Left ventricle myocardium superior (tissue), 1 donor: ENCODE data around the gene NFE2L2. TPM values are rescaled to one million over a fixed set of nuclear protein-coding genes. Genes with fewer than 3 reads are reported as not detected.
A peak's percentile ranks its signal among the peaks of the same experiment; 100 is the strongest.
"Not testable (repeated sequence)": the region's sequence is repeated elsewhere in the genome, so short reads cannot be mapped to it uniquely, and the experiment has no call there.

ENCODE experiments used
- ATAC-seq: fragments of 200-7000 bp; cut with Tn5 transposase; one replicate; pipeline ENCODE4 v1.9.1; 2020; ENCODE audit warnings: mild to moderate bottlenecking, moderate library complexity
- DNase-seq: peaks from one replicate; pipeline ENCODE4 v3.0.0-alpha.2; 2020
- intact Hi-C: fragments of 100-400 bp; cut with micrococcal nuclease; formaldehyde crosslinking; loops from one replicate; pipeline ENCODE4 v1.11.0; 2022
- total RNA-seq: library from RNA; stranded (reverse); fragmentation: NEBNext Ultra II Directional; extraction: Animal tissue kit (Norgen Biotek cat#: 25700); gene quantifications from one replicate; pipeline ENCODE4 v1.2.1, GENCODE V29; 2021
- donor health status: DM: no; HTN: yes; CAD: no; lungs with severe emphysema.

NFE2L2 gene
- total RNA-seq, 1 donor from 2014 or later: 50.6 TPM

GRCh38 chr2:177212891-177213856 lies 51.4 kb downstream of the NFE2L2 start:
- intact Hi-C loops: no loop called here

DNA sequence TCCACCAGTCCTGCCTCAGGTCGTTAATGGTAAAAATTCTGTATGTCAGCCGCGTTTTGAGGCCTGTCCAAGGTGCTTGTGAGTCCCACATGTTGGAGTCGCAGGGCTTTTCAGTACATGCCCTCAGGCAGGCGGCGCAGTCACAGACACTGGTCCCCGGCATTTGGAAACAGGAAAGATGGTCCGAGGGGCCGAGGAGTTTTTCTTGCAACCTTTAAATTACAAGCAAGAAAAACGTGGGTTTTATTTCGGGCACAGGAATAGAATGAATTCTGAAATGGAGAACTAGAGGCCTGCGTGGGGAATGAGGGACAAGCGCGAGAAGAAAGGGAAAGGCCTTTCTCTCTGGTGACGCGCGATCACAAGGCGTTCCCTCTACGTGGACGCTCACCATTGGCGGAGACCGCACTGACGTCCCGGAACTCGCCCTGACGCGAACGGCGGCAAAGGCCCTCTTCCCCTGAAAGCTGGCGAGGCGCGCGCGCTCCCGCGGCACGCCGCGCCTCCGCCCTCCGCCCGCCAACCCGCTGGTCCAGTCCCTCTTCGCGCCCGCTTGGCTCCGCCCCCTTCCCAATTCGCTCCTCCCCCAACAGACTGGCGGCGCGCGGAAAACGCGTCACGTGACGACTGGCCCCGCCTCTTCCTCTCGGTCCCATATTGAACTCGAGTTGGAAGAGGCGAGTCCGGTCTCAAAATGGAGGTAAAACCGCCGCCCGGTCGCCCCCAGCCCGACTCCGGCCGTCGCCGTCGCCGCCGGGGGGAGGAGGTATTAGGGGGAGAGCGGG lies 52.2 kb downstream of the NFE2L2 start, which contains the start of gene HNRNPA3:
HNRNPA3 (plus strand) TSS at position 689 of the 785 bp plus-strand sequence; CDS start at position 695, 6 bp downstream.
- ATAC-seq: peak; percentile 95
- intact Hi-C loops: no loop called here

More at GRCh38 chr2:177212891-177213856, 51.4 kb downstream of the NFE2L2 start:
- DNase-seq: peak; percentile 96
- peak; percentile 86 for ATAC-seq

GRCh38 chr2:177211576-177212105 lies 52.9 kb downstream of the NFE2L2 start:
- DNase-seq (no peak), ATAC-seq (no peak)
- intact Hi-C loops: no loop called here

More for the DNA sequence above, 52.2 kb downstream of the NFE2L2 start, which contains the start of gene HNRNPA3:
- peak; percentile 100 for DNase-seq

DNA sequence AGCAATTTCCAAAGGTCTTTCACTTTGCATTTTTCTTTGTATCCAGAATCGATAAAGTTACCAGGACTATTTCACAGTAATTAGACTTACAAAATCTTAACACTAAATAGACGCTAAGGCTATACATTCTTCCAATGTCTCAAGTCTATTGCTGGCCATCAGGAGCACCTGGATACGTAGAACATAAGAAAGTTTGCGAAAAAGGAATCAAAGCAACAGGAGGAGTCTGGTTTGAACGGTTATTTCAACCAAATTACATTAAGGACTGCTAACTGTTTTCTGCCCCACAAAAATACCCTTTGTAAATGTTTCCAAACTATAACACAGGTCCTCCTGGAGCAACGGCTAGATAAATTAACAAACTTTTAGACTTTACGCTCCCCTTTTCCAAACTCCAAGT lies 53.4 kb downstream of the NFE2L2 start:
- ATAC-seq (no peak), DNase-seq (no peak)
- intact Hi-C loops: no loop called here

DNA sequence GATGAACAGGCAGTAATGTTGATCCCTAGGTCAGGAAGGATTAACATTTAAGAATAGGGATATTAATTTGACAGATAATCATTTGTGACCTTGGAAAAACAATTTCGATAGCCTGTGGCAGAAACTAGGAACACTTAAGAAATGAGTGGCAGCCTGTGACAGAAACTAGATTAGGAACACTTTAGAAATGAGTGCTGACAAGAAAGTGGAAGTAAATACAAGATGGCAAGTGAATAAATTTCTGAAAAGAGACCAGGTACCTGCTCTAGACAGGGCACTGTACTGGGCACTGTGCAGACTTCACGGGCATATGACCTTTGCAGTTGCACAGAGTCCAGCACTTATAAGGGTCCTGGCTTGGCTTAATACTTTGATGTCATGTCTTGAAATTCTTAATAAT lies 57.4 kb downstream of the NFE2L2 start:
- DNase-seq (no peak), ATAC-seq (peak; percentile 33)
- intact Hi-C loops: no loop called here

DNA sequence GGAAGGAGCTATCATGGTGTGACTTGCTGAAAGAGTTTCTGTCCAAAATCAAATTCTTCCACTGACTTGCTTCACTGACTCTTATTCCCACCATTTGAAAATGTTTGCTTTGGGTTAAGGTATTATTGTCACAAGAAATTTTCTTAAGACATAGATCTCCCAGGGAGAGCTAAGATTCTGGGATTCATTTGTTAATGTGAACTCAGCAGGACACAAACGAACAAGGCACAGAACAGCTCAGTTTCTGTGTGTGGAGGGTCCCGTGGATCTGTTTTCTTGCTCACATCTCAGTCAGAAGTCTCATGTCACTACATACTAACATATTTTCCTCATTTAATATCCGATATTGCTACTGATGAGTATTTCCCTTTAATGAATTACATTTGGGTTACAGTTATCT lies 60.1 kb downstream of the NFE2L2 start:
- intact Hi-C loops: no loop called here
- ATAC-seq (no peak), DNase-seq (no peak)

DNA sequence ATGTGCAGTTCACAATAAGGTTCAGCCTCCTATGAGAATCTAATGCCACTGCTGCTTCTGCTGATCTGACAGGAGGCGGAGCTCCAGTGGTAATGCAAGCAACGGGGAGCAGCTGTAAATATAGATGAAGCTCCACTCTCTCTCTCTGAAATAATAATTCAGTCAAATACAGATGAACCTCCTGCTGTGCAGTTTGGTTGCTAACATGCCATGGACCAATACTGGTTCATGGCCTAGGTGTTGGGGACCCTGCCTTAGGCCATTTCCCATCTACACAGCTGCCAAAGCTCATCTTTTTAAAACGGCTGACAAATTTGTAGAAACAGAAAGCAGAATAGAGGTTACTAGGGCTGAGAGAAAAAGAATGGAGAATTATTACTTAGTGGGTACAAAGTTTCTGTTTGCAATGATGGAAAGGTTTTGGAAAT lies 62.6 kb downstream of the NFE2L2 start:
- no peak for DNase-seq
- no peak for ATAC-seq
- intact Hi-C loops: no loop called here

GRCh38 chr2:177200419-177200818 lies 64.1 kb downstream of the NFE2L2 start:
- ATAC-seq, intact Hi-C loops, DNase-seq: not testable (repeated sequence)

- ATAC-seq: no peak
- DNase-seq: no peak
- intact Hi-C loops: no loop called here
These were observed 69.3 kb downstream of the NFE2L2 start for GRCh38 chr2:177195194-177195593.

DNA sequence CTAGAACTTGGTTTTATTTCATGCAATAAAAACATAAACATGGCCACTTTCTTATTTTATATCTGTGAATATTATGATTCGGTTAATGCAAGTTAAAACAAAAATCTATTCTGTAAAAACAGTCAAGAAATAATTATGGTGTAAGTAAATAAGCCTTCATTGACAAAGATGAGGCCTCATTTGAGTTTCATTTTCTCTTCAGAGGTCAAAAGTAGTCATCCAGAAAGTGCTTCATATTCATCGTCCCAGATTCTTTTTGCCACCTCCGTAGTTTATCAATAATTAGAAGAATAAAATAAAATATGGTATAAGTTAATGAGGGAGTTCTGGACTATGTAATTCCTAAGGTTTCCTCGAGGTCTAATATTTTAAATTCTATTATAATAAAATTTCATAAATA lies 71.3 kb downstream of the NFE2L2 start:
- intact Hi-C loops: no loop called here
- ATAC-seq: no peak

DNA sequence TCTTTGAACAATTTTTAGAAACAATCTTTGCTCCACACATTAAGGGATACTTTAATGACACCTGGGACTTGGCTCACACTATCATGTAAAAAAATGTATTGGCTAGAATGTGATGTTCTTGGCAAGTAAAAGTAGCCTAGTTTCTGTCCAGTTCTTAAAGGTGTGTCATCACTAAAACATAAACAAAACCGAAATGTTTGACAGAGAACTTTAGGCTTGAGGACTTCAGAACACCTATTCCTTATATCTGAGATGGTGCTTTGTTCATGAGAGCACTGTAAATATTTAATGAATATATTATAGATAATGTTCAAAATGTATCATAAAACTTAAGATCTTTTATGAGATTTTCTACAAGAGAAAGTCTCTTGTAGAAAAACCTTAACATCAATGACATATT lies 71.7 kb downstream of the NFE2L2 start:
- DNase-seq: no peak
- intact Hi-C loops: no loop called here
- no peak for ATAC-seq

More for the DNA sequence above, 71.3 kb downstream of the NFE2L2 start:
- DNase-seq: no peak

DNA sequence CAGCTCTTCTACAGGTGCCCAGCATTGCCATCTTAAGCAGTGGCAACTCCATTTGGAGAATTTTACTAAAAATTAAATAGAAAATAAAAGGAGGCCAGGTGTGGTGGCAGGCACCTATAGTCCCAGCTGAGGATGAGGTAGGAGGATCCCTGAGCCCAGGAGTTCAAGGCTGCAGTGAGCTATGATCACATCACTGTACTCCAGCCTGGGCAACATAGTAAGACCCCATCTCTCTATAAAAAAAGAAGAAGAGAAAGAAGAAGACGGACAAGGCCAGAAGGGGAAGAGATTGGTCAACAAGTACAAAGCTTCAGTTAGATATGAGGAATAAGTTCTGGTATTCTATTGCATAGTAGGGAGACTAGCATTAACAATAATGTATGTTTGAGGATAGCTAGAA lies 73.6 kb downstream of the NFE2L2 start:
- intact Hi-C loops: no loop called here
- DNase-seq: no peak
- no peak for ATAC-seq

DNA sequence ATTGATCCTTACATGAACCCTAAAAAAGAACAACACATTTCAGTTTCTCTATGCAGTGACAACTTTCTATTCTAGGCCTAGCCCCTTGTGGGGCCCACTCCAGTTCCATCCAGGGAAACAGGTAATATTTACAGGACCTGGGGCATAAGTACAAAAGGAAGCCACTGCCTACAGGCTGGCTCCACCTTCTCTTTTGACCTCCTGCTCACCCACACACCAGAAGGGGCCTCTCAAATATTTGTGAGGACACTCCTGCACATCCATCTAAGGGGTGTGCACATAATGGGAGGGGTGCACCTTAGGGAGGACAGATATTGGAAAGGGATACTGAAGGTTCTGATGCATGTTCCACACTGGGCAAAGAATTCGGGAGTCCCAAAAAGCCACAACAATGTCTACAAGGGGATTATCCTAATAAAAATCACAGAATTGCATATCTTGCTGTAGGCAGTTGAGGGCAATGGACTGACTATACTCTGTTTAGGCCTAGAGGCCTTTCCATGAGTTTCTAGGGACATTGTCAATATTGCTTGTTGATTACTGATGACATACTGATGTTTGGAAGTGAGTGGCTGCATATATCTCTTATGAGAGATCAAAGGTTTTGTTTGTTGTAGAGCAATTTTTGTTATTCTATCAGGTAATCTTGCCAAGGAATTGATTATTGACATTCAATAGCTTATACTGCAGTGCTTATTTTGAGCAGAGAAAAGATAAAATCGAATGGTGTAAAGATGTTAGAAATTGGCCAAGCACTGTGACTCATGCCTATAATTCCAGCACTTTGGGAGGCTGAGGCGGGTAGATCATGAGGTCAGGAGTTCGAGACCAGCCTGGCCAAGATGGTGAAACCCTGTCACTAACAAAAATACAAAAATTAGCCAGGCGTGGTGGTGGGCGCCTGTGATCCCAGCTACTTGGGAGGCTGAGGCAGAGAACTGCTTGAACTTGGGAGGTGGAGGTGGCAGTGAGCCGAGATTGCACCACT lies 75.8 kb downstream of the NFE2L2 start:
- ATAC-seq: no peak
- no peak for DNase-seq
- intact Hi-C loops: no loop called here

- peak; percentile 90 for ATAC-seq
- intact Hi-C loops: no loop called here
- no peak for DNase-seq
These were observed 76.8 kb downstream of the NFE2L2 start for GRCh38 chr2:177187631-177188312.

- intact Hi-C loops, ATAC-seq, DNase-seq: not testable (repeated sequence)
These were observed 78.5 kb downstream of the NFE2L2 start for GRCh38 chr2:177186038-177186437.

DNA sequence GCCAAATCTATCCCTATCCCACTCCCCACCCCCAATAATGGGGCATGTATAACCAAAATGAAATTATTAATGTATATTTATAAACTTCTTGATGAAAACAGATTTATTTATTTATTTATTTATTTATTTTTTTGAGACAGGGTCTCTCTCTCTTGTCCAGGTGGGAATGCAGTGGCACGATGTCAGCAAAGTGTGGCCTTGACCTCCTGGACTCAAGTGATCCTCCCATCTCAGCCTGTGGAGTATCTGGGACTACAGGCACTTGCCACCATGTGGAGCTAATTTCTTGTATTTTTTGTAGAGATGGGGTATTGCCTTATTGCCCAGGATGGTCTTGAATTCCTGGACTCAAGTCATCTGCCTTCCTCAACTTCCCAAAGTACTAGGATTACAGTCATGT lies 79.9 kb downstream of the NFE2L2 start:
- intact Hi-C loops: no loop called here
- DNase-seq (no peak), ATAC-seq (no peak)

DNA sequence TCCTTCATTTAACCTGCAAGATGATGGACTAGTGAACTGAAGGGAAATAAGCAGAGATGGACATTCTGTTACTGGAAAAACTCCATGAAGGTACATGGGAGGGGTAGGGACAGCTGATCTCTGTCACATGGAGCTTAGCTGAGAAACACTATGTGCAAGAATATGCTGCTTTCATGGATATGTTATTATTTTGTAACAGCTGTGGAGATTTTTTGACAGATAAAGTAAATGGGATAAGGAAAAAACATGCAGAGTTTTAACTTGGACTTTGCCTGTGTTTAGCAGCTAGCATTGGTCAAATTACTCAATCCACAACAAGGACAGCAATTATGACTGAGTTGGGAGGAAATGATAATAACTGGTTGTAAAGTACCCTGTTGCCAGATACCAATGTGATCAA lies 80.7 kb downstream of the NFE2L2 start:
- DNase-seq (no peak), ATAC-seq (no peak)
- intact Hi-C loops: no loop called here
